IPS DF 4.7 (cell line): ENCODE results near the gene CLEC11A.
A peak's percentile ranks its signal among the peaks of the same experiment; 100 is the strongest.
"Not testable (repeated sequence)": the region's sequence is repeated elsewhere in the genome, so short reads cannot be mapped to it uniquely, and the experiment has no call there.

Source experiments
- DNase-seq: peaks from one replicate; pipeline ENCODE4 v3.0.0-alpha.2; 2013; ENCODE audit warnings: low spot score; ENCODE audit errors: extremely low read depth

The CLEC11A gene

DNA sequence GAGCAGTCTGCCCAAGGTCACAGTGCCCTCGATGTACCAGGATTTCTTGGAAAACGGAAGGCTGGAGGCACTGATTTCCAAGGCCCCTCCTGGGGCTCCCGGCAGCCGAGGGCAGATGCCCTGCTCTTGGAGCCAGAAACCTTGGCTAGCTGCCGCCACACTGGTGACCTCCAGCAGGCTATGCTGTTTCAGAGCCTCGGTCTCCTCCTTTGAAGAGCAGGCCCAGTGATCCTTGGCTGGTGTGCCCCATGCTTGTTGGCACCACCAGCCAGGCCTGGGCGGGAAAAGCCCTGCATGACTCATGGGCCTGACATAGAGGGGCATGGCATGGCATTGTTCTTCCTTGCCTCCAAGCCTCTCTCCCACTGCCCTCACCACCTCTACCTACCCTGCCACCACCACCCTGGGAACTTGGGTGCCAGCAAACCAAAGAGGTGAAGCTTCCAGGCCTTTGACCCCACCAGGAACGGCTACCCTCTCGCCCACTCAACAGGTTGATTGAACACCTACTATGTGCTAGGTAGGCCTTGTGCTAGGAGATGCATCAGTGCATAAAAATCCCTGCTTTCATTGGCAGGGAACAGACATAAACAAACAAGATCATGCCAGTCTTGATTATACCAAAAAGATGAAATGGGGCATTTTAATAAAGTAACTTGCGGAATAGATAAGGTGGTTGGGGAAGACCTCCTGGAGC is 1.6 kb upstream of the CLEC11A start:
- DNase-seq: no peak

DNA sequence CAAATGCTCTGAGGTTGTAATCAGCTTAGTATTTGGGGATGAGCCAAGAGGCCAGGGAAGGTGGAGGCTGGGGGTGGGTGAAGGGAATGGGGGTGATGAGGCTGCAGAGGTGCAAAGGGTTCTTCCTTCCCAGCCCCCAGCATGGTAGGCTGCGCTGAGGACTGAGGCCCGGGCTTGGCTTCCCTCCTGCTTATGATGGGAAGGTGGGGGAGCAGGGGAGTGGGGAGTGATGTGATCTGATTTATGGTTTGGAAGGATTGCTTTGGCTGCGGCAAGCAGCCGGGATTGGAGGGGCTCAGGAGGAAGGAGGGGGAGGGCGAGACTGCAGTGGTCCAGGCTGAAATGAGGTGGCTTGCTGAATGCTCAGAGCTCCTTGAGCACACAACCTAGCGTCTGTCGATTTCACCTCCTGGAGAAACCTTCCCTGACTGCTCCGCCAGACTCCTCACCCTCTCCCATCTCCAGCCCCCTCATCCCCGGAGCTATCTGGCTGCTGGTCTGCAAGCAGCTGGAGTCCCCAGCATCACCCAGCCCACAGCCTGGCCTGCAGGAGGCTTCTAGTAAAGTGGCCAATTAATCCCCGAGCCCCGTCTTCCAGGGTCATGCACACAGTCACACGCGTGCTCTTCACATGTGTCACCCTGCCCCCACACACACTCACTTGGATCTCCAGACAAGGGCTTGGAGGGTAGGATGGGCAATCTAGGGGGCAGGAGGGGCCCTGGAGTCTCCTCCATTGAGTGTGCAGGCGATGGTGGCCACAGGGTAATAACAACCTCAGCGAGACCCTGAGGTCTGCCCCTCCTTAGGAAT is 757 bp upstream of the CLEC11A start:
- DNase-seq: no peak

GRCh38 chr19:50723735-50724521 is 764 bp downstream of the CLEC11A start:
- no peak for DNase-seq

DNA sequence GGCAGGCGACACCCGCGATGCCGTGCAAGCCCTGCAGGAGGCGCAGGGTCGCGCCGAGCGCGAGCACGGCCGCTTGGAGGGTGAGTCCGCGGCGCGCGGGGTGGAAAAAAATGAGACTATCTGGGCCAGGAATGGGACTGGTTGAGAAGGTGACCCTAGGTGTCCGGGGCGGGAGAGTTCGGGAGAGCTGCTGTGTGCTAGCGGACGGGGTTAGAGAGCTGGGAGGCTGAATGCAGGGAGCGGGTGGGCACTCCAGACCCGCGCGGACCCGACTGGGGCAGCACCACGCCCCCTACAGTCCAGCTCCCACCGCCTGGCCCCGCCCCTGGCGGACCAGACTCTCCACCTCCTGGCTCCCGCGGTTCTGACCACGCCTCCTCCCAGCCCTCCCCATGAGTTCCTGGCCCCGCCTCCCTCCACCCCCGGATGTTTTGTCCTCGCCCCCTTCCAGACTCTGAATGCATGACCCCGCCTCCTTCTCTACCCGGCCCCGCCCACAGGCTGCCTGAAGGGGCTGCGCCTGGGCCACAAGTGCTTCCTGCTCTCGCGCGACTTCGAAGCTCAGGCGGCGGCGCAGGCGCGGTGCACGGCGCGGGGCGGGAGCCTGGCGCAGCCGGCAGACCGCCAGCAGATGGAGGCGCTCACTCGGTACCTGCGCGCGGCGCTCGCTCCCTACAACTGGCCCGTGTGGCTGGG is 1.5 kb downstream of the CLEC11A start:
- peak; percentile 86 for DNase-seq

GRCh38 chr19:50725218-50725910 is 2.2 kb downstream of the CLEC11A start:
- DNase-seq: no peak

DNA sequence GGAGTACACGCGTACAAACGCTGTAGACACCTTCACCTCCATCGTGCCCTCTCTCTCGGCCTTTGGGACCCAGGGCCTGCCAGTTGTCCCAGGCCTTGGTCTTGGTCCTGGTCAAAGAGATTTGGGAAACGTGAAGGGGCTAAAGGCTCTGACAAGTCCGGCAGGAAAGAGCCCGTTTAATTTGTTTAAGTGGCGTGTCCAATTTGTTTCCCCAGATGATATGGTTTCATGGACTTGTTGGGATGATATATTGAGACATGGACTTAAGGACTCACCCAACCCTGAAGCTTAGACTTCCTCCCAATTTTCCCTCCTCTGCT is 2.7 kb downstream of the CLEC11A start:
- DNase-seq: no peak

GRCh38 chr19:50728084-50728737 is 5.0 kb downstream of the CLEC11A start:
- DNase-seq: peak; percentile 87

DNA sequence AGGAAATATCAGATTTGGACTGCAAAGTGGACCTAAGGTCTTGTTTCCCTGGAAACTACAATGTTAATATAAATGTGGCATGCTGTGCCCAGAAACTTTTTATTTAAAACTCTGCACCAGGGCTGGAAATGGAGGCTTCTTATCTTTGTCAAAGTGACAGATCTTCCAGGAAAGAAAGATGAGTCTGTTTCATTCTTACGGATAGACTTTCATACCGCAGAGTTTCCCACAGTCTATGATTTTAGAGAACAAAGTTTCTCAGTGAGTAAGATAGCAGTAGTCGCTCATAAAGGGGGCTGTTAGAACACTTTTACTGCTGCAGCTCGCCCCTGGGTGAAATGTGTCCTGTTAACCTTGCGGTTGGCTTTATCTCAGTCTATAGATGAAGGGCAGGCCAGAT is 6.7 kb downstream of the CLEC11A start:
- no peak for DNase-seq

GRCh38 chr19:50735869-50736268 is 12.7 kb downstream of the CLEC11A start:
- no peak for DNase-seq

DNA sequence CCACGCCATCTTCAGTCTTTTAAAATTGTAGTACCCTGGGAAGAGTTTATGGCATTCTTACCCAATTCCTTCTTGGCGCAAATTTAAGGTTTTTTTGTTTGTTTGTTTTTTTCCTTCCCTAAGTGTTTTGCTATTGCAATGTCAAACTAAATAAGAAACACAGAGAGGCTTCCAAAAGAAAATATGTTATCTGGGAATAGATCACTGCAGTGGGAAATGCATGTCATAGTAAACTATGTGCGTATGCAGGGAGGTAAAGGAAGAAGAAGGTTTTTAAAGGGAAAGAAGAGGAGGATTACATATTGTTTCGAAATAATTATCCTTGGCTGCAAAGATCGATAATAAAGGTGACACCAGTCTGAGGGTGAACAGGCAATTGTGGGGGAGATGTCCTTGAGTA is 13.2 kb downstream of the CLEC11A start:
- DNase-seq: no peak

DNA sequence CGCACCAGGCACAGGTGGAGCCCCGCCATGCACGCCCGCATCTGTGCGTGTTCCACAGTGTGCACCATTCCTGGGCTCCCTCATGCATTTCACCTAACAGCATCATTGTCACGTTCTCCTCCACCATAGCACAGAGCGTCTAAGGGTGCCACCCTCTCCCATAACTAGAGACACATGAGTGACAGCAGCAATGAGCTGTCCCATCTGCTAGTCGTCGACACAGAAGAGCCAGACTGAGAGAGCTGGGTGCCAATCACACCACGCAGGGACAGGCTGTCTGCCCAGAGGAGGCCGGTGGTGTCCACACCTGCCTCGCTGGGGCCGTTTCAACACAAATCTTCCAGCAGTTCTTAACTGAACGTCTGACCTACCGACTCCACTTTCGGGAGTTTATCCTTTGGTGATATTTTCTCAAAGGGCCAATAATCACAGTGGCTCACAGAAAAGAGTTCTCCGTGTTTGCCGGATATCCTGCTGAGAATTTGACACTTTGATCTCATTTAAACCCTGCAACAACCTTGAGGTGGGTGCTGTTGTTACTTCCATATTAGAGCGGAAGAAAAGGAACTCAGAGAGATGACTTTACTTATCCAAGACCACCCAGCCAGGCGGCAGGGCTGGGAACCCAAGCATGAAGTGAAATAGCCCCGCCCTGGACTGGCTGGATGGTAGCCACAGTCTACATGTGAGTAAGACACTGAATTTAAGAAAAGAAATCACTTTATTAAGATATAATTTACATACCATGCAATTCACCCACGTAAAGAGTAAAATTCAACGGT is 16.2 kb downstream of the CLEC11A start:
- DNase-seq: no peak

DNA sequence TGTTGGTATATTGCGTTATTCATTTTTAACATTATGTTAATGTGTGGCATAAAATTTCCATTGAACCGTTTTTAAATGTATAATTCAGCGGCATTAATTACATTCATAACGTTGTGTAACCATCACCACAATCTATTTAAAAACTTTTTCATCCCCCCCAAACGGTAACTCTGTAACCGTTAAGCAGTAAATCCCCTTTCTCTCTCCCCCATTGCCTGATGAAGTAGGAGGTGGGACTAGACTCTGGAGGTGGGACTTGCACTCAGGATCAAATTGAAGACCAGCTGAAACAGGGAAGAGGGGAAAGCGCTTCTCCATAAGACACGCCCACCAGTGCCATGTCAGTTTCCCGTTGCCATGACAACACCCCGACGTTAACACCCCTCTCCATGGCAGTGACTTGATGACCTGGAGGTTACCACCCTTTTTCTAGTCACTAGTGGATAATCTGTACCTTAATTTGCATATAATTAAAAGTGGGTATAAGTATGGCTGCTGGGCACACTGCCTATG is 16.8 kb downstream of the CLEC11A start:
- no peak for DNase-seq

DNA sequence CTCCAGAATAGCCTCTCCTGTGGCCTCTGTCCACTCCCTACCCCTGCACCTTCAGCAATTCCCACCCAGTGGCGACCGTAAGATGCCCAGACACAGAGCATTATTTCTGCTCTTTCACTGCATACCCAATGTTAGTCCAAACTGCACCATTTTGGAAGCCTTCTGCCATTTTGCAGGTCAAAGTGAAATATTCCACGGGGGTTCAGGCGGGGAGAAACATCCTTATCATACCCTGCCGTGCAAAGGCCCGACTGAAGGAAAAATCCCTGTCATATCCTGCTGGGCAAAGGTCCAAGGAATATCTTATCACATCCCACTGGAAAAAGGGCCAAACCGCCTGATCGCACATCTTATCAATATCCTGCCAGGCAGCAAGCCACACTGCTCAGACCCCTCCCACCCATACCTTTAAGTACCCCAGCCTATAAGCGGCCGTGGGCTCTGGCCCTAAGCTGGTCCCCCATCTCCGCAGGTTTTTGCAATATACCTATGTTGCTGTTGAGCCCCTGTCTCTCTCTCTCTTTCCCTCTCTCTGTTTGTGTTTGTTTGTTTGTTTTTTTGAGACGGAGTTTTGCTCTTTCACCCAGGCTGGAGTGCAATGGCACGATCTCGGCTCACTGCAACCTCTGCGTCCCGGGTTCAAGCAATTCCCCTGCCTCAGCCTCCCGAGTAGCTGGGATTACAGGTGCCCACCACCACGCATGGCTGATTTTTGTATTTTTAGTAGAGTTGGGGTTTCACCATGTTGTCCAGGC is 18.2 kb downstream of the CLEC11A start:
- DNase-seq: no peak

- DNase-seq: no peak
Measured at GRCh38 chr19:50743537-50743936, 20.4 kb downstream of the CLEC11A start.

GRCh38 chr19:50745221-50745620 is 22.1 kb downstream of the CLEC11A start:
- no peak for DNase-seq

- not testable (repeated sequence) for DNase-seq
Measured at GRCh38 chr19:50747141-50747540, 24.0 kb downstream of the CLEC11A start.

DNA sequence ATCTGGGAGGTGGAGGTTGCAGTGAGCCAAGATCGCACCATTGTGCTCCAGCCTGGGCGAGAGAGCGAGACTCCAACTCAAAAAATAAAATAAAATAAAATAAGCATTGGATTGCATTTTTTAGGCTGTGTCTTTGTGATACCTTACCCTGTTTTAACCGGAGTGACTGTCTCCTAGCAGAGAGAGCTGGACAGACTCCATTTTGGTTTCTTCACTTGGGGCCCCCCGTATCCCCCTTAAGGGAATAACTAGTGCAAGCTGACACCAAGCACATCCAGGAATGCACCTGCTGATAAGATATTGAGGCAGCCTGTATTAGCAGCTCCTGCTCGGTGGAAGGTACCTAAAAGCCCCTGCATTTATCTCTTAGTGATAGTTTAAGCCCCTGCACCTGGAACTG is 26.3 kb downstream of the CLEC11A start:
- DNase-seq: no peak

DNA sequence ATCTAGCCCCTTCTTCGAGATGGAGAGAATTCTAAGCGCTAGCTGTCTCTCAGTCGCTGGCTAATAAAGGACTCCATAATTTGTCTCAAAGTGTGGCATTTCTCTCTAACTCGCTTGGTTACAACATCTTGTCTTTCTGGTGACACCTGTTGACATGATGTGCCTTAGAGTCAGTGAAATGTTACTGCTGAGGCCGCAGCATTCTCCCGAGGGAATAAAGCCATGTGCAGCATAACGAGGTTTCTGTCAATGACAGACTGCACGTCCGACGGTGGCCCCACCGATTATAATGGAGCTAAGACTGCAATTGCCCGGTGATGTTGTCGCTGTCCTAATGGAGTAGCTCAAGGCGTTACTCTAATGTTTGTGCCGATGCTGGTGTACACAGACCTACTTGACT is 26.8 kb downstream of the CLEC11A start:
- no peak for DNase-seq

- DNase-seq: no peak
Measured at GRCh38 chr19:50753879-50754278, 30.7 kb downstream of the CLEC11A start.
